Measurements from ENCODE around the gene PYY. TPM values are rescaled to one million over a fixed set of nuclear protein-coding genes. Genes with fewer than 3 reads are reported as not detected.

The PYY gene
- total RNA-seq, 6 experiments from 2014 or later = not detected

DNA sequence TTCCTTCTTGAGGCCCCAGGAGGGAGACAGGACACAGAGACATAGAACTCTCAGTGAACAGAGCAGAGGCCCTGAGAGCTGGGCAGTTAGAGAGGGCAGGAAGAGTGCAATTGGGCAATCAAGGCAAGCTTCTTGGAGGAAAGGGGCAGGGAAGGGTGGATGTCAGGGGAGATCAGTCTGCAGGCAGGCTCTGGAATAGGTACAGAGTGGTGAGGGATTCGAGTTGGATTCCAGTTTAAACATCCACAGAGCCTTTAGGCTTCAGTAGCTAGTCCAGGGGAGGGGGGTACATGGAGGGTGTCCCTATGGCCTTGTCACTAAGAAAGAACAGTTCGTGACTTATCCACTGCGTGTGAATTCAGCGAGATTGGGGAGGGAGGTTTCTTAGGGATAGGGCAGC, 2.0 kb downstream of the PYY start:
- TF ChIP-seq POLR2A (IDR thresholded peaks at IDR 0.05) = no peak
- TF ChIP-seq, protein P1, sequence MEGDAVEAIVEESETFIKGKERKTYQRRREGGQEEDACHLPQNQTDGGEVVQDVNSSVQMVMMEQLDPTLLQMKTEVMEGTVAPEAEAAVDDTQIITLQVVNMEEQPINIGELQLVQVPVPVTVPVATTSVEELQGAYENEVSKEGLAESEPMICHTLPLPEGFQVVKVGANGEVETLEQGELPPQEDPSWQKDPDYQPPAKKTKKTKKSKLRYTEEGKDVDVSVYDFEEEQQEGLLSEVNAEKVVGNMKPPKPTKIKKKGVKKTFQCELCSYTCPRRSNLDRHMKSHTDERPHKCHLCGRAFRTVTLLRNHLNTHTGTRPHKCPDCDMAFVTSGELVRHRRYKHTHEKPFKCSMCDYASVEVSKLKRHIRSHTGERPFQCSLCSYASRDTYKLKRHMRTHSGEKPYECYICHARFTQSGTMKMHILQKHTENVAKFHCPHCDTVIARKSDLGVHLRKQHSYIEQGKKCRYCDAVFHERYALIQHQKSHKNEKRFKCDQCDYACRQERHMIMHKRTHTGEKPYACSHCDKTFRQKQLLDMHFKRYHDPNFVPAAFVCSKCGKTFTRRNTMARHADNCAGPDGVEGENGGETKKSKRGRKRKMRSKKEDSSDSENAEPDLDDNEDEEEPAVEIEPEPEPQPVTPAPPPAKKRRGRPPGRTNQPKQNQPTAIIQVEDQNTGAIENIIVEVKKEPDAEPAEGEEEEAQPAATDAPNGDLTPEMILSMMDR (IDR thresholded peaks at IDR 0.05) = no peak
- Histone ChIP-seq H3K27me3 (peaks cover 0 to 6% of the 10 kb centered on the region in 2 donors), H3K36me3 (no peaks in the 10 kb centered on the region), H3K27ac (no peak overlapping the region), H3K4me3 (no peak overlapping the region), H3K9me3 (no peaks in the 10 kb centered on the region), H3K4me1 (no peaks in the 10 kb centered on the region)
- ATAC-seq (no peak), DNase-seq (no peak)
- intact Hi-C loops (cut with DNase I) = no loop called here
- WGBS (ENCODE audit: insufficient coverage, low coverage, low lambda C conversion rate, missing lambda C conversion rate) = 83% methylated on average over 1 of the region's 4 CpGs

DNA sequence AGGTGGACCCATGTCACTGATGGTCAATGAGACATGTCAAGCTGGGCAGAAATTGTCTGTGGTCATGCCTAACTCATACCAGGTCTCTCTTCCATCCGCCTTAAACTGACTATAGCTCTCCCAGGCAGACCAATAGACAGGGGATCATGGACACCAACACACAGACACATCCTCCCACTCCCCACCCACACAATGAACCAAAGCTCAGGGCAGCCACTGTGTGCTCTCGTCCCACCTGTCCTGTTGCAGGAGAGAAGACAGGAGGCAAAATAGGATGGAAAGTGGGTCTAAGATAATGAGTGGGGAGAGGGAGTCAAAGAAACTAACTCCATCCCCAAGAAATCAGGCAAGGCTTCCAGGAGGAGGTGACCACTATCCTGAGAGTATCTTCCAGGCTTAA, 3.2 kb downstream of the PYY start:
- Histone ChIP-seq H3K36me3 (no peaks in the 10 kb centered on the region), H3K27ac (no peak overlapping the region), H3K4me3 (no peak overlapping the region), H3K4me1 (no peaks in the 10 kb centered on the region), H3K27me3 (peaks cover 0 to 6% of the 10 kb centered on the region in 2 donors), H3K9me3 (no peaks in the 10 kb centered on the region)
- DNase-seq = no peak
- 85% methylated on average over 2 of the region's 2 CpGs for WGBS (ENCODE audit: insufficient coverage, low coverage, low lambda C conversion rate, missing lambda C conversion rate)
- intact Hi-C loops (cut with DNase I) = no loop called here
- no peak for ATAC-seq
- TF ChIP-seq, protein P1 (IDR thresholded peaks at IDR 0.05) = no peak
- no peak for TF ChIP-seq POLR2A (IDR thresholded peaks at IDR 0.05)

DNA sequence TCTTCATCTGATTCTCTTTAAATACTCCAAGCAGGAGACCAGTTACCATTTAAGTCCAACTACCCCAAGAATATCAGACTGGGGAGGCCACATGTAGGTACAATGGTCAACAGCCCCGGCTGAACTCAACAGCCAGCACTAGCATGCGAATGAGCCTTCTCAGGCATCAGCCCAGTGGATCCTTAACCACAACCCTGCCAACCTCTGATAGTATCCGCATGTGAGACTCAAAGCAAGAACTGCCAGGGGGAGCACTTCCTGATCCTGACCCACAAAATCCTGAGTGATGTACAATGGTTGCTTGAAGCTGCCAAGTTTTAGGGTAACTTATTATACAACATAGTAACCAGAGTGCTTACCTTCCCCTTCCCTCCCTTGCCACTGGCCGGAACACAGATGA, 4.0 kb downstream of the PYY start:
- TF ChIP-seq POLR2A (IDR thresholded peaks at IDR 0.05) = no peak
- TF ChIP-seq, protein P1 (IDR thresholded peaks at IDR 0.05) = no peak
- Histone ChIP-seq H3K9me3 (no peaks in the 10 kb centered on the region), H3K4me1 (no peaks in the 10 kb centered on the region), H3K27me3 (peaks cover 0 to 6% of the 10 kb centered on the region in 2 donors), H3K27ac (no peak overlapping the region), H3K36me3 (no peaks in the 10 kb centered on the region), H3K4me3 (no peak overlapping the region)
- peak in 1 of 4 donors; percentile 40 for ATAC-seq
- intact Hi-C loops (cut with DNase I) = loop anchor here (10.0 kb wide), 2 partner anchors 95 to 215 kb away; no protein-coding TSS in a partner anchor
- no CpG with 5 or more reads among the region's 4 CpGs for WGBS (ENCODE audit: insufficient coverage, low coverage, low lambda C conversion rate, missing lambda C conversion rate)
- DNase-seq = peak in 1 of 3 donors; percentile 12

DNA sequence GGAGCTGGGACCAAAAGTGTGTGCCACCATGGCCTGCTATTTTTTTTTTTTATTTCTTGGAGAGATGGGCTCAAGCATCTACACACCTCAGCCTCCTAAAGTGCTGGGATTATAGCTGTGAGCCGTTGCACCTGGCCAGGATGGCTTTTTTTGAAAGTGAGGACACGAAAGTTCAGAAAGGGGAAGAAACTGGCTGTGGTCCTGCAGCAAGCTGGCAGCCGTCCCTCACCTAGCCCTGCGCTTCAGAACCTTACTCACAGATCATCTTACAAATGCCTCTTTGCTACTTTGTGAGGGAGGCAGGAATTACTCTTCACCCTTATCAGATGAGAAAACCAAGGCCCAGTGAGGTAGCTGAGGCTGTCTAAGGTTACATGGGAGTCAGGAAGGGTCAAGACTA, 7.0 kb downstream of the PYY start:
- Histone ChIP-seq H3K9me3 (no peaks in the 10 kb centered on the region), H3K4me1 (no peaks in the 10 kb centered on the region), H3K27me3 (no peaks in the 10 kb centered on the region), H3K4me3 (no peak overlapping the region), H3K27ac (no peak overlapping the region), H3K36me3 (no peaks in the 10 kb centered on the region)
- ATAC-seq (no peak), DNase-seq (no peak)
- no peak for TF ChIP-seq POLR2A (IDR thresholded peaks at IDR 0.05)
- TF ChIP-seq, protein P1 (IDR thresholded peaks at IDR 0.05) = no peak
- WGBS (ENCODE audit: insufficient coverage, low coverage, low lambda C conversion rate, missing lambda C conversion rate) = 64% methylated on average over 4 of the region's 4 CpGs
- intact Hi-C loops (cut with DNase I) = loop anchor here (10.0 kb wide), 2 partner anchors 98 to 218 kb away; no protein-coding TSS in a partner anchor

All from right lobe of liver (tissue), 6 donors.